RCC 7860 (cell line): ENCODE measurements around the gene SPAG16.
"Not testable (repeated sequence)": the region's sequence is repeated elsewhere in the genome, so short reads cannot be mapped to it uniquely, and the experiment has no call there.

ENCODE experiments used
- DNase-seq: peaks from one replicate; pipeline ENCODE4 v3.0.0-alpha.2; 2015; ENCODE audit warnings: low spot score
- FAIRE-seq: peaks from 2 replicates; lab custom pipeline; 2012; peaks lifted over from hg19 to GRCh38; lab: Jason Lieb, UNC

Gene SPAG16

GRCh38 chr2:213407027-213407426 lies 122.8 kb downstream of the SPAG16 start:
- DNase-seq, FAIRE-seq: not testable (repeated sequence)

GRCh38 chr2:213408426-213409070 lies 124.3 kb downstream of the SPAG16 start:
- FAIRE-seq, DNase-seq: not testable (repeated sequence)

- FAIRE-seq, DNase-seq: not testable (repeated sequence)
These were observed 126.4 kb downstream of the SPAG16 start for GRCh38 chr2:213410687-213411086.

GRCh38 chr2:213411582-213412289 lies 127.5 kb downstream of the SPAG16 start:
- no peak for DNase-seq
- FAIRE-seq: no peak

GRCh38 chr2:213415093-213415492 lies 130.8 kb downstream of the SPAG16 start:
- DNase-seq (no peak), FAIRE-seq (no peak)

- DNase-seq (no peak), FAIRE-seq (no peak)
These were observed 132.6 kb downstream of the SPAG16 start for GRCh38 chr2:213416832-213417231.

GRCh38 chr2:213419980-213420379 lies 135.7 kb downstream of the SPAG16 start:
- DNase-seq (no peak), FAIRE-seq (no peak)

GRCh38 chr2:213420828-213421385 lies 136.6 kb downstream of the SPAG16 start:
- FAIRE-seq: no peak
- DNase-seq: no peak

GRCh38 chr2:213422211-213422610 lies 137.9 kb downstream of the SPAG16 start:
- FAIRE-seq (no peak), DNase-seq (no peak)

GRCh38 chr2:213425618-213426017 lies 141.4 kb downstream of the SPAG16 start:
- DNase-seq: no peak
- no peak for FAIRE-seq

- FAIRE-seq (no peak), DNase-seq (no peak)
These were observed 145.3 kb downstream of the SPAG16 start for GRCh38 chr2:213429516-213429915.

GRCh38 chr2:213443921-213444320 lies 159.7 kb downstream of the SPAG16 start:
- no peak for FAIRE-seq
- no peak for DNase-seq

- DNase-seq (no peak), FAIRE-seq (no peak)
These were observed 167.4 kb downstream of the SPAG16 start for GRCh38 chr2:213451542-213452239.

GRCh38 chr2:213455316-213456008 lies 171.2 kb downstream of the SPAG16 start:
- DNase-seq (no peak), FAIRE-seq (no peak)

GRCh38 chr2:213475433-213475832 lies 191.2 kb downstream of the SPAG16 start:
- FAIRE-seq (no peak), DNase-seq (no peak)

GRCh38 chr2:213476641-213477040 lies 192.4 kb downstream of the SPAG16 start:
- DNase-seq (no peak), FAIRE-seq (no peak)

GRCh38 chr2:213490087-213490486 lies 205.8 kb downstream of the SPAG16 start:
- FAIRE-seq: no peak
- DNase-seq: no peak

GRCh38 chr2:213491376-213491775 lies 207.1 kb downstream of the SPAG16 start:
- DNase-seq (no peak), FAIRE-seq (no peak)

- no peak for FAIRE-seq
- no peak for DNase-seq
These were observed 212.0 kb downstream of the SPAG16 start for GRCh38 chr2:213496226-213496625.

GRCh38 chr2:213500881-213501280 lies 216.6 kb downstream of the SPAG16 start:
- DNase-seq (no peak), FAIRE-seq (no peak)

- DNase-seq (no peak), FAIRE-seq (no peak)
These were observed 239.9 kb downstream of the SPAG16 start for GRCh38 chr2:213524164-213524563.
